ENCODE measurements around the gene RELN. TPM values are rescaled to one million over a fixed set of nuclear protein-coding genes. Genes with fewer than 3 reads are reported as not detected.

The RELN gene
- total RNA-seq, 1 experiment from 2014 or later = 0.02 TPM

DNA sequence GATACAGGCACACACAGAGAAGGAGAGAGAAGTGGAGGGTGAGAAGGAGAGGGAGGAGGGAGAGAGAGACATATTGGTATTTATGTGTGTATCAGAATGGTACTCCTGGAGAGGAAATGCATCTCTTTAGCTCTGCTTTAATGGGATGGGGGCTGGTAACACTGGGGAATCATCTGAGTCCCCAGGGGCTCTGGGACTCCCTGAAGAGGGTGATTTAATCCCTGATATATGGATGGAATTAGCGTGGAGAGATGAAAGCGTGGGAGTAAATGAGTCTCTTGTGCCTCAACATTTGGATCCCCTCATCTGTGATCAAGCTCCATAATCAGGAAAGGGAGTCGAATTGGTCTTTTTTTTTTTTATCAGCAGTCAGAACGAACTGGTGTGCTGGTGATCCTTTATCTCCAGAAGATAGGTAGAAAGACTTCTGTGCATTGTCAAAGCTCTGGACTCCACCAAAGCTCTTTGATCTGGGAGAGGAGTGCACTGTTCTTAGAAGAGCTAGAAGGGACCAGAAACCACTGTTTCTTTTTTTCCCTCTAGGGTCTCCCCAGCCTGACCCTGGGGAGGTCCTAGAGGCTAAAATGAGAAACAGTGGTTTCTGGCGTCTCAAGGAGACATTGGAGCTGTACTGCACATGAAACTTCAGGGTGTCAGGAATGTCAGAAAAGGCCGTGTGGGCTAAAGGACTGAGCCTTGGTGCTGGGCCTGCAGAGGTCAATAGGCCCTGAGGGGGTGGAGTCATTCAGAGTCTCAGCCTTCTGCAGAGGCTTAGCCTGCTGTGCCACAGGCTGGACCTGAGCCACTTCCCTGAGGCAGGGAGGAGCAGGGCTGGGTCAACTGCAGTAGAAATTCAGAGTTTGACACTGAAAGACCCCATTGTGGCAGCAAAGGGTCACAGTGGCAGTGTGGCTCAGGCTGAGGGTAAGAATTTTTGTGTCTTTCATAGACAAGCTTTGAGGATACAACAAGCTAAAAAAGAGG lies 309.0 kb downstream of the RELN start:
- H3K79me1 ChIP-seq (ENCODE audit: insufficient read depth, low read depth, low read length, poor library complexity, severe bottlenecking) = no peaks in the 10 kb centered on the region

More for the DNA sequence above, 309.0 kb downstream of the RELN start:
- Histone ChIP-seq H2BK12ac (ENCODE audit: insufficient read length, low read depth, low read length) (no peak overlapping the region), H3K56ac (ENCODE audit: insufficient read length, low read depth, low read length) (no peak overlapping the region), H2BK15ac (ENCODE audit: low read depth, low read length) (no peak overlapping the region), H4K8ac (replicated peaks; ENCODE audit: insufficient read length, low read depth, low read length) (no peak overlapping the region), H2AK5ac (ENCODE audit: insufficient read length, low read length) (no peak overlapping the region), H3K23ac (ENCODE audit: insufficient read length, low read depth, low read length) (no peak overlapping the region), H3K4me2 (ENCODE audit: insufficient read depth, insufficient read length, low read length) (no peak overlapping the region), H2BK5ac (ENCODE audit: insufficient read length, low read length) (no peak overlapping the region), H4K91ac (ENCODE audit: insufficient read length, low read depth, low read length) (no peak overlapping the region), H3K18ac (ENCODE audit: insufficient read length, low read depth, low read length) (no peak overlapping the region), H3K9ac (ENCODE audit: extremely low read depth, insufficient read length, low read length) (no peak overlapping the region), H2AFZ (ENCODE audit: low read length) (no peak overlapping the region), H4K20me1 (ENCODE audit: control insufficient read depth, insufficient read depth, insufficient read length) (no peaks in the 10 kb centered on the region), H4K5ac (ENCODE audit: insufficient read length, low read depth, low read length) (no peak overlapping the region), H3K27ac (ENCODE audit: insufficient read length, low read depth, low read length) (no peak overlapping the region), H3K4me1 (ENCODE audit: insufficient read depth, low read length) (no peaks in the 10 kb centered on the region), H3K23me2 (ENCODE audit: insufficient read length, low read depth, low read length, poor library complexity, severe bottlenecking) (no peaks in the 10 kb centered on the region), H3K9me3 (ENCODE audit: control insufficient read depth, low read depth, low read length) (no peaks in the 10 kb centered on the region), H3K79me2 (ENCODE audit: insufficient read depth, low read length) (no peaks in the 10 kb centered on the region), H2BK20ac (ENCODE audit: low read depth, low read length, poor library complexity, severe bottlenecking) (no peak overlapping the region), H3K27me3 (ENCODE audit: insufficient read depth, low read length) (no peaks in the 10 kb centered on the region), H3T11ph (ENCODE audit: low read length) (no peak overlapping the region), H2BK120ac (ENCODE audit: low read depth, low read length, poor library complexity, severe bottlenecking) (no peak overlapping the region), H3K14ac (ENCODE audit: insufficient read depth, low read length) (no peak overlapping the region), H3K4ac (ENCODE audit: low read depth, low read length) (no peak overlapping the region)
- Mint-ChIP-seq H3K27ac (no peak overlapping the region; a peak in 1 of 7 replicates), H3K36me3 (ENCODE audit: insufficient read depth in 1 of 3, low read depth in 3 of 3) (no peaks in the 10 kb centered on the region; a peak in 1 of 7 replicates), H3K4me1 (peaks cover 0 to 4% of the 10 kb centered on the region in 2 experiments; a peak in 2 of 4 replicates), H3K9me3 (no peaks in the 10 kb centered on the region), H3K27me3 (ENCODE audit: low read depth) (peaks cover 3% of the 10 kb centered on the region; the same call in 1 of the 2 replicates), H3K4me3 (no peak overlapping the region)
- peak; percentile 42 for DNase-seq
- WGBS (ENCODE audit: extremely low coverage, insufficient read length, low lambda C conversion rate) = no CpG with 5 or more reads among the region's 6 CpGs
- TF ChIP-seq, protein P1, sequence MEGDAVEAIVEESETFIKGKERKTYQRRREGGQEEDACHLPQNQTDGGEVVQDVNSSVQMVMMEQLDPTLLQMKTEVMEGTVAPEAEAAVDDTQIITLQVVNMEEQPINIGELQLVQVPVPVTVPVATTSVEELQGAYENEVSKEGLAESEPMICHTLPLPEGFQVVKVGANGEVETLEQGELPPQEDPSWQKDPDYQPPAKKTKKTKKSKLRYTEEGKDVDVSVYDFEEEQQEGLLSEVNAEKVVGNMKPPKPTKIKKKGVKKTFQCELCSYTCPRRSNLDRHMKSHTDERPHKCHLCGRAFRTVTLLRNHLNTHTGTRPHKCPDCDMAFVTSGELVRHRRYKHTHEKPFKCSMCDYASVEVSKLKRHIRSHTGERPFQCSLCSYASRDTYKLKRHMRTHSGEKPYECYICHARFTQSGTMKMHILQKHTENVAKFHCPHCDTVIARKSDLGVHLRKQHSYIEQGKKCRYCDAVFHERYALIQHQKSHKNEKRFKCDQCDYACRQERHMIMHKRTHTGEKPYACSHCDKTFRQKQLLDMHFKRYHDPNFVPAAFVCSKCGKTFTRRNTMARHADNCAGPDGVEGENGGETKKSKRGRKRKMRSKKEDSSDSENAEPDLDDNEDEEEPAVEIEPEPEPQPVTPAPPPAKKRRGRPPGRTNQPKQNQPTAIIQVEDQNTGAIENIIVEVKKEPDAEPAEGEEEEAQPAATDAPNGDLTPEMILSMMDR (conservative IDR thresholded peaks at IDR 0.05) = no peak

Measured in H9 (cell line).